UCSD-AML1 (cell line): ENCODE measurements around the gene QARS1.

Source experiments
- DNase-seq: peaks from one replicate; lab custom pipeline; 2025; ENCODE audit not compliant: unreplicated experiment; lab: John Stamatoyannopoulos, UW

Gene QARS1

GRCh38 chr3:49120438-49121131 lies 16.0 kb upstream of the QARS1 start, which contains the start of gene USP19:
USP19 (minus strand) TSS chr3:49120823; CDS start chr3:49119145, 1,678 bp downstream.
- peak; percentile 93 for DNase-seq

- no peak for DNase-seq
These were observed 15.5 kb upstream of the QARS1 start for GRCh38 chr3:49120096-49120437.

- DNase-seq: no peak
These were observed 14.9 kb upstream of the QARS1 start for GRCh38 chr3:49119439-49119838.

DNA sequence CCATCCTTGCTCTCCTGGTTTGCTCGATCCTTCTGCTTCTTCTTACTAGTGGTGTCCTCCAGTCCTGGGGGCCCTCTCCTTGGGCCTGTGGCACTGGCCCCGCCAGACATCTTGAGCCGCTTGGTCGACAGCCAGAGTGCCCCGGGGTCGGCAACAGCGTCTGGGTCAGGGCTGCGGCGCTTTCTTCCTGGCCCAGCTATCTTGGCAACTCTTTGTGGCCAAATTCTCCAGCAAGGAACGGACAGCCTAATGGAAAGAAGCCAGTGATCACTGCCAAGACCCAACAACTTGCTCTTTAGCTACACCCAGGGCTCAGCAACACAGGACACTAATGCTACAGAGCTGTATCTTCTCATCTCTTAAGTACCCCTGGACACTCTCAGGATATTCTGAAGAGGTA lies 14.5 kb upstream of the QARS1 start:
- no peak for DNase-seq

GRCh38 chr3:49112262-49112661 lies 7.7 kb upstream of the QARS1 start:
- no peak for DNase-seq

DNA sequence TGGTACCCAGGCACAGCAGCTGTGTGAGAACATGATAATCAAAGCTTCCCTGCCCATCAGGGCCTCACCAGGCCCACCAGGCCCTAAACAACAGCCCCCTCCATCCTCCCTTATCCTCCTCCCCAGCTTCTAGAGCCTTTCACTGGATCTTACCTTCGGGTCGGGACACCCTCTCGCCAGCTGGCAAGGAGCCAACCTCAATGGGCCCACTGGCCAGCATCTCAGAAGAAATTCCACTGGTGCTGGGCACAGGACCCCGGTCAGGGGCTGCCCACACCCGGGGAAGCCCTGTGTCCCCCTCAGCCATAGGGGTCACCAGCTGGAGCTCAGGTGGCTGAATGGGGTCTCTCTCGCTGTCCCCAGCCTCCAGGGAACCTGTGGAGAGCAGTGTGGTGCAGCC lies 6.8 kb upstream of the QARS1 start:
- no peak for DNase-seq

DNA sequence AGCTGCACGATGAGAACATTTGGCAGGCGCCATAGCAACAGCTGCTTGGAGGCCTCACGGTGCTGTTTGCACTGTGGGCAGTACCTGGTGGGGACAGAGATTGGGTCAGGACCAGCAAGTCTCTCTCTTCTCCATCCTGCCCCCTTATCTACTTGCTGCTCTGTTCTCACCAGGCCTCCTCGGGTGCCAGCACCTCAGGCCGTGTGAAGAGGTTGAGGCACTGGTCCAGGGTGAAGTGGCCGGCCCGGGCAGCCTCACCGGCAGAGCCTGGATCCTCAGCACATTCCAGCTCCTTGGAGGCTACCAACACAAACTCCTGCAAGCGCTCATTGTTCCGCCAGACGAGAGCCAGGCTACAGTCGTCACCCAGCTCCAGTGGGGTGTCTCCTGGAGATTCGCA lies 6.2 kb upstream of the QARS1 start:
- DNase-seq: no peak

GRCh38 chr3:49108346-49108745 lies 3.8 kb upstream of the QARS1 start:
- DNase-seq: no peak

GRCh38 chr3:49104052-49104426 lies 518 bp downstream of the QARS1 start:
- DNase-seq: no peak

DNA sequence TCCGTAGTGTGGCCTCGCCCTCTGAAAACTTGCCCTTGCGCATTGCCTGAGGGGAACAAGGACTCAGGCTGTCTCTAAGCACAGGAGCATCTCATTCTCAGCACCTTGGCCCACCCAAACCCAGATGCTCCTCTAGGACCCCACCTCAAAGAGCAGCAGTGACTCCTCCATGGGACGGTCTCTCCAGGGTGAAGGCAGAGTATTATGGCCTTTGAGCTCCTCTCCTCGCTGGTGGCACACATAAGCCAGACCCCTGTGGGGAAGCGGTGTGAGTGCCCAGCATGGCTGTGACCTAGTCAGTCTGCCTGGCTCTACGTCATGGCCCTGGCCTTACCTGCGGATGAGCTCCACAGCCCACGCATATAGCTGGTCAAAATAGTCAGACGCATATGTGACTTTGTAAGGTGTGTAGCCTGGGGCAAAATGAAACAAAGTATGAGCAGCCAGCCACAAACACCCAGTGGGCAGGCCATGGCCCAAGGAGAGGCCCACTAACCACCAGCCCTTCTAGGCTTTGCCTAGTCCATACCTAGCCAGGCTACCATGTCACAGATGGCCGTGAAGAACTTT lies 4.4 kb downstream of the QARS1 start:
- DNase-seq: no peak

DNA sequence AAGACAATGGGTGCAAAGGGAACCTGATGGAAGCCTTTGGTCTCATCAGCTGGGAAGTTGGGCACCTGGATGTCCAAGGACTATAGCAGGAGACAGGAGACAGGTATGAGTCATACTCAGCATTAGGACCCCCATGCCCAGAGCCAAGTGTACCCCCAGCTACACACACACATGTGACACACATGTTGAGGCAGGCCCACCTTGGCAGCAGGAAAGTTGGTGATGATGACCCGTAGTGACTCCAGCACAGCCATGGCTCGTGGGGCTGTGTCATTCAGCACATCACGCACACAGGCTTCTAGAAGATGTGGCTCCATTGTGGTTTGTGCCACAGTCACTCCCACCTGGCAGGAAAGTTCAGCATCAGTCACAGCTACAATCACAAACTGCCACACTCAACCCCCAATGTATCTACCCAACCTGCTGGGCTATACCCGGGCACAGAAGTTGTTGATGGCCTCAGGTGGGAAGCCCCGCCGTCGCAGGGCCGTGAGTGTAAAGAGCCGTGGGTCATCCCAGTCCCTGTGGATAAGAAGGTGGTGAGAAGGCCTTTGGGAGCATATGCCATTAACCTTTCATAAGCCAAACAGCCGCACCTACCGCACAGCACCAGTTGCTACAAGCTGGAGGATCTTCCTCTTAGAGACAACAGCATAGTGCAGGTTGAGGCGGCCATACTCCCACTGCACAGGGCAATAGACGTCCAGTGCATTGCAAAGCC lies 5.5 kb downstream of the QARS1 start:
- DNase-seq: no peak

DNA sequence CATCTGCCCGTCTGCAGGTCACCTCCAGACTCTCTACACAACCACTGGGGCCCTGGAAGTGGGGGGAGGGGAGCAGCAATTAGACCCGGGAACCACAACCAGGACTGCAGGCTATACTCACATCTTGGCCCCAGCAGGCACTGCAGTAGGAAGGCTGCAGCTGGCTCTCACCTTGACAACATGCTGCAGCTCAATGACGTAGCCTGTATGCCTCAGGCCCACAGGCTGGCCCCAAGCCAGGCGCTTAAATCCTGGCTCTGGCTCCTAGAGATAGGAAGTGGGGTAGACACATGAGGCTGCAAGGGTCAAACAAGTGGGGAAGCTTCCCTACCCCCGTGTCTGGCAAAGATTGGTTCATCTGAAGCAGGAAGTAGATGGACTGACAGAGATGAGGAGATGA lies 6.1 kb downstream of the QARS1 start:
- DNase-seq: no peak

DNA sequence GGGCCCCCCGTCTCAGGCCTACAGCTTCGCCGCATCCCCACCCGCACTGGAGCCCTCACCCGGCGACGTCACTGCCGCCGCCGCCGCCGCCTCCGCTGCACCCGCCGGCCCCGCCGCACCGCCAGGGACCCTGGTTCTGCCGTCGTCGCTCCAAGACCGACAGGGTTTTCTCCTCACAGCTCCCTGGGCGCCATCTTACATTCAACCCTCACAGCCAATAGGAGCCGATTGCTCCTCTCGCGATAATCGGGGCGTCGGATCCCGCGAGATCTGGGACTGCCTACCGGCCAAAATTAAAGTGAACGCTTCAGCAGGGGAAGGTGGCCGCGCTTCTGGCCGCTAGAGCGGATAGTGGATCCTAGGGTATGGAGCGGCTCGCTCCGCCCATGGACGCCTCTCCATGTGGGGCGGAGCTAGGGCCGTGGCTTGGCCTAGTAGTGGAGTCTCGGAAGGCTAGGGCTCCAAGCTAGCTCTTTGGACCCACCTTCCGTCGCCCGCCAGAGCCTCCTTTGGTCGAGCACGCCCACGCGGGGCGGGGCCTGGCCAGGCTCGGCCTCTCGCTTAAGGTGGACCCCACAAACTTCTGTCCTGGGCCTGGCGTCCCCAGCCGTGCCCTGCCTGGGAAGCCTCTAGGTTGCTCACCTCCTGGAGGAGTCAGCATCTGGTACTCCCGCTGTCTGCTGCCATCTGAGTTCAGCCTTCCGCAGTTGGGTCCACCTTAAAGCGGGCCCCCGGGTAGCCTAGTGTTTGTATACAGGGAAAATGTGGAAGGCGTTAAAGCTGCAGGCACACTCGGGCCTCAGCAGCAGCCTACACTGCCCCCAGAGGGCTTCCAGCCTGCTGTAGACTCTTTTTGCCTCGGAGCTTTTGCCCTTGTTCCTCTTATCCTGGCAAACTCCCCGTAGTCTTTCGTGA lies 10.4 kb downstream of the QARS1 start, which contains the start of gene QRICH1:
Gene QRICH1, minus strand, starts transcription at position 219 of the 915 bp plus-strand sequence. CDS start 17,054 bp downstream, outside the sequence.
- DNase-seq: peak; percentile 98

DNA sequence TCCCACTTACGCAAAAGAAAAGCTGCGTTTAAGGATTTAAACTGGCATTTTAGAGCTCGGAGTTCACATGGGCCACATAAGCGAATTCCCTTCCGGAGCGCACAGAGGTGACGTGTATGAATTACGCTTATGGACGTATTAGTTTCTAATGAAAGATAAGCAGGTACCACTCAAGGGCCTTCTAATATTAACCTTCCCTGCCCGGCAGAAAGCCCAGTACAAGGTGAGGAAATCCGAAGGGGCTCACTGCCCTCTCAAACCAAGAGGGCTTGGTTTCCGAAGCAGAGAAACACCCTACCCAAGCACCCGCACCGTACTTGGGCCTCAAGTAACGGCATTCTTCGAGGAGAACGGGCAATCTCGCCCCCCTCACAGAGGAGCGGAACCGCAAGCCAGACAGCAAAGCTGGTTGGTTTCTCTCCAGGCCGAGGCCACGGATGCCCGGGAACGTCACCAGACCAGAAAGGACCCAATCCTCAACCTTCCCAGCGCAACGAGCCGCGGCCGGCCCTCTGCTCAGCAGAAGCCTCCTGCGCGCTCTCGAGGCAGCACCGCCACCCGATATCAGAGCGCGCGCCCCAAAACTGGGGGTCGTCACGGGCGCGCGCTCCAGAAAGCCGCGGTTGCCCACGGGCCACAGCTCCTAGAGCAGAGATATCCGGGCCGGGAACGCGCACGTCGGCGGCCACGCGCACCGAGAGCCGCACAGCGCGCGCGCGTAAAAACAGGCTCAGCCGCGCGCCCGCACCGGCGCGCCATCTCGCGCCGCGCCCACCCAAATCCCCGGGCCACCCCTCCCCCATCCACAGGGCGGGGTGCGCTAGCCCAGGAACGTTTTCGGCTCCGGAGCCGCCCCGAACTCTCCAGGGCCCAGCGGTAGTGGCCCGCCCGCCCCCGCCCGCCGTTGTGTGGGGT lies 11.4 kb downstream of the QARS1 start:
- DNase-seq: peak; percentile 72

DNA sequence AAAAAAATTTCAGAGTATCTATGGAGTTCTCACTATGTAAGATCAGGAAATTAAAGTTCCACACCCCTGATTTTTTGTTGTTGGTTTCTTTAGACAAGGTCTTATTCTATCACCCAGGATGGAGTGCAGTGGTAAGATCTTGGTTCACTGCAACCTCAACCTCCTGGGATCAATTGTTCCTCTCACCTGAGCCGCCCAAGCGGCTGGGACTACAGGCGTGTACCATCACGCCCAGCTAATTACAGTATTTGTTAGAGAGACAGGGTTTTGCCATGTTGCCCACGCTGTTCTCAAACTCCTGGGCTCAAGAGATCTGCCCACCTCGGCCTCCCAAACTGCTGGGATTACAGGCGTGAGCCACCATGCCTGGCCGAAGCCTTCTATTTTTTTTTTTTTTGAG lies 23.1 kb downstream of the QARS1 start:
- no peak for DNase-seq

DNA sequence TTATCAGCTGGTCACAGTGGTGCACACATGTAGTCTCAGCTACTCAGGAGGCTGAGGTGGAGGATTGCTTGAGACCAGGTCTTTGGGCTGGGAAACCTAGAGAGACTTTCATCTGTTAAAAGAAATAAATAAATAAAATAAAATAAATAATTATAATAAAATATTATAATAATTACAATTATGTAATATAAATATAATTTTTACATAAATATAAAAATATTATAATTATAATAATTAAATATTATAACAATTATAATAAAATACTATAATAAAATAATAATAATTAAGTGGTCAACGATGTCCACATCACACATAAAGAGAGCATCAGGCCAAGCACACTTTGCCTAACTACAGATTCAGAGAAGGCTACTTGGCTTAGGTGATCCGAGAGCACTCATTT lies 25.3 kb downstream of the QARS1 start:
- no peak for DNase-seq

GRCh38 chr3:49076646-49077045 lies 27.9 kb downstream of the QARS1 start:
- no peak for DNase-seq

DNA sequence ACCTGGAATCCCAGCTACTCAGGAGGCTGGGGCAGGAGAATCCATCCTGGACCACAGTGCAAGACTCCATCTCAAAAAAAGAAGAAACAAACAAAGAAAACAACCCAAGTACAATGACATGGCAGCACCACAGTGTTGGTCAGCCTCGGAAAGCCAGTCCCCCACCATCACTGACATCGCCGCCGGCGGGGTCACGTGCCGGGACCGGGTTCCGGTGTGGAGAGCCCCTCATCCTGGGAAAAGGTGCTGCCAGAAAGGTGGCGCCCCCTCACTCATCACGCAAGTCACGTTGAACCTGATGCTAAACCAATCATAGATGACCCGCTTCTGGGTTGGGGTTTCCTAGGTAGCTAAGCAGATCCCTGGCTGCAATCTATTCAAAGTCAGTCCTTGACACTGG lies 28.4 kb downstream of the QARS1 start:
- no peak for DNase-seq

DNA sequence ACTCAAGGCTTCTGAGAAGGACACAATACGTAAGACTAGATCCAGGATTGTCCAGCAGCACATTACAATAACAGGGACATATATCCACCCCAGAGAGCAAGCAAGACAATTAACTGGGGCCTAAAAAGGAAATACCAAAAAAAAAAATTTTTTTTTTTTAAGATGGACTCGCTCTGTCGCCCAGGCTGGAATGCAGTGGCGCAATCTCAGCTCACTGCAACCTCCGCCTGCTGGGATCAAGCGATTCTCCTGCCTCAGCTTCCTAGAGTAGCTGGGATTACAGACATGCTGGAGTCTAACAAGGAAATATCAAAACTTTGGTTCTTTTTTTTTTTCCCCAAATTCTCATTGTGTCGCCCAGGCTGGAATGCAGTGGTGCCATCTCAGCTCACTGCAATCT lies 46.5 kb downstream of the QARS1 start:
- no peak for DNase-seq

- DNase-seq: no peak
These were observed 47.3 kb downstream of the QARS1 start for GRCh38 chr3:49057268-49057667.
